H1 (cell line): ENCODE measurements around the gene TENT4B.

Source experiments
- CHD1 ChIP-seq: IDR thresholded peaks from 2 replicates; pipeline ENCODE4 v1.6.1; 2012; ENCODE audit warnings: low read depth, low read length, improper control_type of control experiment
- EP300 ChIP-seq, 2 experiments: IDR thresholded peaks; 1 replicate in 1 of 2; 2 replicates in 1 of 2; pipeline ENCODE4 v1.6.1; 2011 to 2012; ENCODE audit warnings: low read depth in 2 of 2, low read length in 2 of 2, mild to moderate bottlenecking in 2 of 2, borderline replicate concordance in 1 of 2, inconsistent platforms in 1 of 2, moderate library complexity in 1 of 2
- EZH2 ChIP-seq: fragments of 200-600 bp; sonication (generic); IDR thresholded peaks from 2 replicates; pipeline ENCODE4 v1.7.1; 2012; ENCODE audit warnings: low read depth, mild to moderate bottlenecking, moderate library complexity, low read length, inconsistent platforms; ENCODE audit not compliant: severe bottlenecking
- FOSL1 ChIP-seq: IDR thresholded peaks from 2 replicates; pipeline ENCODE4 v1.6.1; 2011; ENCODE audit warnings: mild to moderate bottlenecking, low read depth, low read length, moderate library complexity; ENCODE audit not compliant: insufficient read depth
- GABPA ChIP-seq: IDR thresholded peaks from 2 replicates; pipeline ENCODE4 v1.6.1; 2011; ENCODE audit warnings: mild to moderate bottlenecking, low read length, moderate library complexity, borderline replicate concordance; ENCODE audit not compliant: insufficient read depth
- POLR2AphosphoS5 ChIP-seq: IDR thresholded peaks from 2 replicates; pipeline ENCODE4 v1.6.1; 2011; ENCODE audit warnings: low read depth, low read length
- TF ChIP-seq, protein P1 (sequence below), 3 experiments: IDR thresholded peaks; 1 replicate in 2 of 3; 2 replicates in 1 of 3; pipeline versions ENCODE4 v1.5.1 to v1.6.1; 2011; ENCODE audit warnings: low read length in 3 of 3, mild to moderate bottlenecking in 3 of 3, inconsistent platforms in 2 of 3, low read depth in 1 of 3, moderate library complexity in 1 of 3; ENCODE audit not compliant: insufficient read depth in 1 of 3; ENCODE audit errors: control extremely low read depth in 1 of 3

DNA sequence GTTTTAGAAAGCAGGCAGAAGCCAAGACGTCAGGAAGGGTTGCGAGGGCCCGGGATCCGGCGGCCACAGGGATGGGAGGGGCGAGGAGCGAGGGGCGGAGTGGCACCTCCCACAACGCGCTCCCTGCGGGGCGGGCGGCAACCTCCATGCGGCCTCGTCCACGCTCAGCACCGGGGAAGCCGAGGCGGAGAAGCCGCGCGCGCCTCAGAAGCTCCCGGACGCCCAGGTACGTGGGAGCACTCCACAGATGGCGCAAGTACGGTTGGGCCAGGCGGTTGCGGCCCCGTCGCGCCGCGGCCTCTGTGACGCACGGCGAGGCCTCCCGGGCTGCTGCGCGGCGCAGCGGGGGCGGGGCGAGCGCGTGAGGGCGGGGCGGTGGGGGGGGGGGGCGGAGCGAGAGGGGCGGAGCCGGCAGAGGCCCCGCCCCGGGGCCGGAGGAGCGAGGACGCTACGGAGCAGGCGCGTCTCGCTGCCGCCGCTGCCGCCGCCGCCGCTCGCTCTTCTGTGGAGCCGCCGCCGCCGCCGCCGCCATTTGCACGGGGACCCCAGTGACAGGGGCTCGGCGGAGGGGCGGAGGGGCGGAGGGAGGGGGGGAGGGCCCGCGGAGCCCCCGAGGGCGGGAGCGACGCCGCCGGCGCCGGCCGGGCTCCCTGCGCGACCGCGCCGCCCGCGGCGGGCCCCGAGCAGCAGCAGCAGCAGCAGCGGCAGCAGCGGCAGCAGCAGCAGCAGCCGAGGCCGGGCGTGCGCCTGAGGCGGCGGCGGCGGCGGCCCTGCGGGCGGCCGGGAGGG is at the start of gene TENT4B:
- TF ChIP-seq POLR2AphosphoS5: peak; percentile 94
- TF ChIP-seq, protein P1, sequence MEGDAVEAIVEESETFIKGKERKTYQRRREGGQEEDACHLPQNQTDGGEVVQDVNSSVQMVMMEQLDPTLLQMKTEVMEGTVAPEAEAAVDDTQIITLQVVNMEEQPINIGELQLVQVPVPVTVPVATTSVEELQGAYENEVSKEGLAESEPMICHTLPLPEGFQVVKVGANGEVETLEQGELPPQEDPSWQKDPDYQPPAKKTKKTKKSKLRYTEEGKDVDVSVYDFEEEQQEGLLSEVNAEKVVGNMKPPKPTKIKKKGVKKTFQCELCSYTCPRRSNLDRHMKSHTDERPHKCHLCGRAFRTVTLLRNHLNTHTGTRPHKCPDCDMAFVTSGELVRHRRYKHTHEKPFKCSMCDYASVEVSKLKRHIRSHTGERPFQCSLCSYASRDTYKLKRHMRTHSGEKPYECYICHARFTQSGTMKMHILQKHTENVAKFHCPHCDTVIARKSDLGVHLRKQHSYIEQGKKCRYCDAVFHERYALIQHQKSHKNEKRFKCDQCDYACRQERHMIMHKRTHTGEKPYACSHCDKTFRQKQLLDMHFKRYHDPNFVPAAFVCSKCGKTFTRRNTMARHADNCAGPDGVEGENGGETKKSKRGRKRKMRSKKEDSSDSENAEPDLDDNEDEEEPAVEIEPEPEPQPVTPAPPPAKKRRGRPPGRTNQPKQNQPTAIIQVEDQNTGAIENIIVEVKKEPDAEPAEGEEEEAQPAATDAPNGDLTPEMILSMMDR (IDR thresholded peaks at IDR 0.05; ENCODE audit: control extremely low read depth in 1 of 3, insufficient read depth in 1 of 3, low read depth in 1 of 3, low read length in 3 of 3): no peak
- no peak for TF ChIP-seq GABPA
- TF ChIP-seq FOSL1: no peak
- TF ChIP-seq EP300 (IDR thresholded peaks at IDR 0.05; ENCODE audit: borderline replicate concordance in 1 of 2, low read depth in 2 of 2, low read length in 2 of 2): no peak
- TF ChIP-seq CHD1: no peak
- TF ChIP-seq EZH2: no peak
